H9 (cell line): ENCODE results near the gene PHF12. TPM values are rescaled to one million over a fixed set of nuclear protein-coding genes. Genes with fewer than 3 reads are reported as not detected.
A peak's percentile ranks its signal among the peaks of the same experiment; 100 is the strongest.
"Not testable (repeated sequence)": the region's sequence is repeated elsewhere in the genome, so short reads cannot be mapped to it uniquely, and the experiment has no call there.

Source experiments
- DNase-seq: peaks from one replicate; pipeline ENCODE4 v3.0.0-alpha.2; 2017
- H2AFZ ChIP-seq: one replicate; pipeline ENCODE4 v1.6.1; 2013; ENCODE audit warnings: mild to moderate bottlenecking, low read length, control low read depth, moderate library complexity
- H2AK5ac ChIP-seq: 2 replicates; pipeline ENCODE4 v1.6.1; 2013; ENCODE audit warnings: low read length, control low read depth, mixed read lengths; ENCODE audit not compliant: insufficient read length
- H2BK120ac ChIP-seq: one replicate; pipeline ENCODE4 v1.6.1; 2013; ENCODE audit warnings: low read depth, mild to moderate bottlenecking, low read length, control low read depth, inconsistent platforms; ENCODE audit not compliant: poor library complexity, severe bottlenecking
- H2BK12ac ChIP-seq: 2 replicates; pipeline ENCODE4 v1.6.1; 2013; ENCODE audit warnings: low read length, control low read depth, mixed read lengths, low read depth; ENCODE audit not compliant: insufficient read length
- H2BK15ac ChIP-seq: 2 replicates; pipeline ENCODE4 v1.6.1; 2013; ENCODE audit warnings: low read depth, low read length, control low read depth
- H2BK20ac ChIP-seq: one replicate; pipeline ENCODE4 v1.6.1; 2013; ENCODE audit warnings: low read depth, mild to moderate bottlenecking, low read length, control low read depth, inconsistent platforms; ENCODE audit not compliant: poor library complexity, severe bottlenecking
- H2BK5ac ChIP-seq: 2 replicates; pipeline ENCODE4 v1.6.1; 2013; ENCODE audit warnings: low read length, control low read depth, mixed read lengths; ENCODE audit not compliant: insufficient read length
- H3K14ac ChIP-seq: 2 replicates; pipeline ENCODE4 v1.6.1; 2013; ENCODE audit warnings: low read length, control low read depth; ENCODE audit not compliant: insufficient read depth
- H3K18ac ChIP-seq: 2 replicates; pipeline ENCODE4 v1.6.1; 2013; ENCODE audit warnings: low read depth, mild to moderate bottlenecking, mixed read lengths, low read length, control low read depth; ENCODE audit not compliant: insufficient read length
- H3K23ac ChIP-seq: 2 replicates; pipeline ENCODE4 v1.6.1; 2013; ENCODE audit warnings: low read length, control low read depth, mixed read lengths, low read depth; ENCODE audit not compliant: insufficient read length
- H3K23me2 ChIP-seq: 2 replicates; pipeline ENCODE4 v1.6.1; 2013; ENCODE audit warnings: low read depth, mild to moderate bottlenecking, mixed read lengths, low read length, control low read depth; ENCODE audit not compliant: insufficient read length, poor library complexity, severe bottlenecking
- H3K27ac ChIP-seq: 2 replicates; pipeline ENCODE4 v1.5.1; 2013; ENCODE audit warnings: low read length, control low read depth, mixed read lengths, low read depth; ENCODE audit not compliant: insufficient read length
- H3K27me3 ChIP-seq: 2 replicates; pipeline ENCODE4 v1.6.1; 2013; ENCODE audit warnings: low read length, control low read depth, inconsistent platforms; ENCODE audit not compliant: insufficient read depth
- H3K4ac ChIP-seq: 2 replicates; pipeline ENCODE4 v1.6.1; 2013; ENCODE audit warnings: low read depth, mild to moderate bottlenecking, control low read depth, inconsistent platforms, low read length, moderate library complexity
- H3K4me1 ChIP-seq: 2 replicates; pipeline ENCODE4 v1.6.1; 2013; ENCODE audit warnings: low read length, control low read depth, inconsistent platforms; ENCODE audit not compliant: insufficient read depth
- H3K4me2 ChIP-seq: 2 replicates; pipeline ENCODE4 v1.6.1; 2013; ENCODE audit warnings: low read length, control low read depth, mixed read lengths; ENCODE audit not compliant: insufficient read length, insufficient read depth
- H3K56ac ChIP-seq: 2 replicates; pipeline ENCODE4 v1.6.1; 2013; ENCODE audit warnings: low read depth, mild to moderate bottlenecking, mixed read lengths, low read length, control low read depth; ENCODE audit not compliant: insufficient read length
- H3K79me1 ChIP-seq: 2 replicates; pipeline ENCODE4 v1.6.1; 2013; ENCODE audit warnings: low read depth, mild to moderate bottlenecking, moderate library complexity, low read length, control low read depth, inconsistent platforms; ENCODE audit not compliant: insufficient read depth, poor library complexity, severe bottlenecking
- H3K79me2 ChIP-seq: 2 replicates; pipeline ENCODE4 v1.6.1; 2013; ENCODE audit warnings: low read length, control low read depth, inconsistent platforms; ENCODE audit not compliant: insufficient read depth
- H3K9ac ChIP-seq: 2 replicates; pipeline ENCODE4 v1.6.1; 2013; ENCODE audit warnings: low read length, control low read depth, mixed read lengths; ENCODE audit not compliant: insufficient read length; ENCODE audit errors: extremely low read depth
- H3K9me3 ChIP-seq: one replicate; pipeline ENCODE4 v1.6.1; 2013; ENCODE audit warnings: low read depth, low read length, inconsistent platforms; ENCODE audit not compliant: control insufficient read depth
- H3T11ph ChIP-seq: one replicate; pipeline ENCODE4 v1.6.1; 2013; ENCODE audit warnings: mild to moderate bottlenecking, low read length, control low read depth, inconsistent platforms
- H4K20me1 ChIP-seq: one replicate; pipeline ENCODE4 v1.6.1; 2013; ENCODE audit not compliant: control insufficient read depth, insufficient read length, insufficient read depth
- H4K5ac ChIP-seq: 2 replicates; pipeline ENCODE4 v1.6.1; 2013; ENCODE audit warnings: low read depth, mild to moderate bottlenecking, mixed read lengths, low read length, control low read depth; ENCODE audit not compliant: insufficient read length
- H4K8ac ChIP-seq: replicated peaks from 2 replicates; pipeline ENCODE4 v1.6.1; 2013; ENCODE audit warnings: low read length, control low read depth, mixed read lengths, low read depth; ENCODE audit not compliant: insufficient read length
- H4K91ac ChIP-seq: 2 replicates; pipeline ENCODE4 v1.6.1; 2013; ENCODE audit warnings: low read depth, mild to moderate bottlenecking, moderate library complexity, mixed read lengths, low read length, control low read depth; ENCODE audit not compliant: insufficient read length
- H3K27ac Mint-ChIP-seq, 3 experiments: 2 replicates in 2 of 3; 3 replicates in 1 of 3; pipeline ENCODE4 v1.8.0; 2020 to 2021; ENCODE audit warnings: mixed read lengths in 3 of 3, mild to moderate bottlenecking in 1 of 3, moderate library complexity in 1 of 3
- H3K27me3 Mint-ChIP-seq: 2 replicates; pipeline ENCODE4 v1.8.0; 2021; ENCODE audit warnings: low read depth, mild to moderate bottlenecking, moderate library complexity, mixed read lengths
- H3K36me3 Mint-ChIP-seq, 3 experiments: 2 replicates in 2 of 3; 3 replicates in 1 of 3; pipeline ENCODE4 v1.8.0; 2020 to 2021; ENCODE audit warnings: low read depth in 3 of 3, mixed read lengths in 3 of 3; ENCODE audit not compliant: insufficient read depth in 1 of 3
- H3K4me1 Mint-ChIP-seq, 2 experiments: 2 replicates each; pipeline ENCODE4 v1.8.0; 2020; ENCODE audit warnings: mixed read lengths in 2 of 2
- H3K4me3 Mint-ChIP-seq, 2 experiments: 2 replicates in 1 of 2; 3 replicates in 1 of 2; pipeline ENCODE4 v1.8.0; 2020 to 2021; ENCODE audit warnings: mild to moderate bottlenecking in 2 of 2, mixed read lengths in 2 of 2, moderate library complexity in 1 of 2
- H3K9me3 Mint-ChIP-seq, 2 experiments: 2 replicates in 1 of 2; 3 replicates in 1 of 2; pipeline ENCODE4 v1.8.0; 2020; ENCODE audit warnings: mild to moderate bottlenecking in 2 of 2, mixed read lengths in 2 of 2, moderate library complexity in 1 of 2
- WGBS: extraction: QIAGEN DNeasy Blood & Tissue Kit; methylation state at CpG from one replicate; pipeline ENCODE4 v1.1.7; 2013; ENCODE audit warnings: missing lambda C conversion rate, low lambda C conversion rate, mixed read lengths; ENCODE audit not compliant: insufficient read length; ENCODE audit errors: extremely low coverage; 5-methylcytosine and 5-hydroxymethylcytosine counted together
- total RNA-seq: library from RNA; stranded (reverse); gene quantifications from 2 replicates; pipeline ENCODE4 v1.2.1, GENCODE V29; 2021
- TF ChIP-seq, protein P1 (sequence below): fragments of 200-600 bp; sonication (generic); conservative IDR thresholded peaks from 3 replicates; pipeline ENCODE4 v1.8.0; 2021; ENCODE audit warnings: antibody characterized with exemption, mild to moderate bottlenecking

PHF12 gene
- total RNA-seq, 1 experiment from 2014 or later: 62.1 TPM

- Mint-ChIP-seq H3K4me3 (peak overlapping the region; percentile 93 to 96), H3K4me1 (peaks cover 17 to 22% of the 10 kb centered on the region in 2 experiments), H3K36me3 (peaks cover 28 to 37% (median 29%) of the 10 kb centered on the region in 3 experiments; a peak in 6 of 7 replicates), H3K9me3 (no peaks in the 10 kb centered on the region), H3K27ac (peak overlapping the region in 1 of 3 experiments; percentile 2; a peak in 1 of 7 replicates), H3K27me3 (no peaks in the 10 kb centered on the region; the same call in 1 of the 2 replicates)
- Histone ChIP-seq H3K9me3 (no peaks in the 10 kb centered on the region), H3K27ac (no peak overlapping the region), H3K23me2 (peaks cover 6% of the 10 kb centered on the region), H2BK120ac (no peak overlapping the region), H2AFZ (no peak overlapping the region), H3K14ac (no peak overlapping the region), H3K79me1 (peaks cover 4% of the 10 kb centered on the region), H3K23ac (no peak overlapping the region), H3K56ac (no peak overlapping the region), H4K91ac (no peak overlapping the region), H2BK20ac (no peak overlapping the region), H4K8ac (no peak overlapping the region), H2BK15ac (no peak overlapping the region), H3K4ac (no peak overlapping the region), H3K18ac (no peak overlapping the region), H4K5ac (no peak overlapping the region), H3K4me2 (peak overlapping the region; percentile 63), H2BK5ac (no peak overlapping the region), H3T11ph (no peak overlapping the region), H3K27me3 (0 out of 2 replicates have a peak, but pooled peaks cover 3% of the 10 kb centered on the region), H2AK5ac (no peak overlapping the region), H3K4me1 (peaks cover 9% of the 10 kb centered on the region), H3K79me2 (peaks cover 4% of the 10 kb centered on the region; the same call in 1 of the 2 replicates), H2BK12ac (no peak overlapping the region), H3K9ac (peak overlapping the region; percentile 60), H4K20me1 (peaks cover 4% of the 10 kb centered on the region)
- no peak for DNase-seq
- WGBS: no CpG with 5 or more reads among the region's 3 CpGs
- TF ChIP-seq, protein P1, sequence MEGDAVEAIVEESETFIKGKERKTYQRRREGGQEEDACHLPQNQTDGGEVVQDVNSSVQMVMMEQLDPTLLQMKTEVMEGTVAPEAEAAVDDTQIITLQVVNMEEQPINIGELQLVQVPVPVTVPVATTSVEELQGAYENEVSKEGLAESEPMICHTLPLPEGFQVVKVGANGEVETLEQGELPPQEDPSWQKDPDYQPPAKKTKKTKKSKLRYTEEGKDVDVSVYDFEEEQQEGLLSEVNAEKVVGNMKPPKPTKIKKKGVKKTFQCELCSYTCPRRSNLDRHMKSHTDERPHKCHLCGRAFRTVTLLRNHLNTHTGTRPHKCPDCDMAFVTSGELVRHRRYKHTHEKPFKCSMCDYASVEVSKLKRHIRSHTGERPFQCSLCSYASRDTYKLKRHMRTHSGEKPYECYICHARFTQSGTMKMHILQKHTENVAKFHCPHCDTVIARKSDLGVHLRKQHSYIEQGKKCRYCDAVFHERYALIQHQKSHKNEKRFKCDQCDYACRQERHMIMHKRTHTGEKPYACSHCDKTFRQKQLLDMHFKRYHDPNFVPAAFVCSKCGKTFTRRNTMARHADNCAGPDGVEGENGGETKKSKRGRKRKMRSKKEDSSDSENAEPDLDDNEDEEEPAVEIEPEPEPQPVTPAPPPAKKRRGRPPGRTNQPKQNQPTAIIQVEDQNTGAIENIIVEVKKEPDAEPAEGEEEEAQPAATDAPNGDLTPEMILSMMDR: no peak
Observed at GRCh38 chr17:28895794-28896447, 55.4 kb downstream of the PHF12 start.

DNA sequence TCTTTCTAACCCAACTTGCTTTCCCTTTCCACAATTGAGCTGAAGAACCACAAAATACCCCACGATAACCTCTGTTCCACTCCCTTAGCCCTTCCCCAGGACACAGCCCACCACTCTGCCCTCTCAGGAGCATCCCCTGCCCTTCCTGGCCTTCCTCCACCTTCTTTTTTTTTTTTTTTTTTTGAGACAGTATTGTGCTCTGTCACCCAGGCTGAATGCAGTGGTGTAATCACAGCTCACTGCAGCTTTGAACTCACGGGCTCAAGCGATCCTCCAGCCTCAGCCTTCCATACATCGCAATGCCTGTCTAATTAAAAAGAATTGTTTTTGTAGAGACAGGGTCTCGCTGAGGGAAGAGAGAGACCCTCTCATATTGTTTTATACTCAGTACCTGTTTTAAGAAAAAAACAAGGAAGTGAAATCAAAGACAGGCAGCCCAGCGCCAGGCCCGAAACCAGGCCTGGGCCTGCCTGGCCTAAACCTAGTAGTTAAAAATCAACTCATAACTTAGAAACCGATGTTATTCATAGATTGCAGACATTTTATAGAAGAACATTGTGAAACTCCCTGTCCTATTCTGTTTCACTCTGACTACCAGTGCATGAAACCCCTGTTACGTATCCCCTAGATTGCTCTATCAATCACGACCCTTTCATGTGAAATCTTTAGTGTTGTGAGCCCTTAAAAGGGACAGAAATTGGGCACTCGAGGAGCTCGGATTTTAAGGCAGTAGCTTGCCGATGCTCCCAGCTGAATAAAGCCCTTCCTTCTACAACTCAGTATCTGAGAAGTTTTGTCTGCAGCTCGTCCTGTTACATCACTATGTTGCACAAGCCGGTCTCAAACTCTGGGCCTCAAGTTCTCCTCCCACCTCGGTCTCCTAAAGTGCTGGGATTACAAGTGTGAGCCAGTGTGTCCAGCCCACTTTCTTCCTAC lies 57.8 kb downstream of the PHF12 start:
- not testable (repeated sequence) for H3K4me1 ChIP-seq, H4K91ac ChIP-seq, H2BK12ac ChIP-seq, H3K56ac ChIP-seq, H2AK5ac ChIP-seq, H3K4ac ChIP-seq, H4K8ac ChIP-seq, H2BK15ac ChIP-seq, H3K9ac ChIP-seq, H3K9me3 ChIP-seq, H3K27me3 ChIP-seq, H4K5ac ChIP-seq, H3K27ac ChIP-seq, H3K14ac ChIP-seq, H3K4me2 ChIP-seq, H3K79me2 ChIP-seq, H2BK5ac ChIP-seq, H2AFZ ChIP-seq, H3K9me3 Mint-ChIP-seq, H3K79me1 ChIP-seq, H3T11ph ChIP-seq, DNase-seq, H4K20me1 ChIP-seq, H3K18ac ChIP-seq, H3K23me2 ChIP-seq, H3K27me3 Mint-ChIP-seq, H3K23ac ChIP-seq, H2BK120ac ChIP-seq, H2BK20ac ChIP-seq
- H3K36me3 Mint-ChIP-seq: peaks cover 11 to 26% (median 17%) of the 10 kb centered on the region in 3 experiments
- H3K4me3 Mint-ChIP-seq: peak overlapping the region in 1 of 2 experiments; percentile 29; a peak in 1 of 5 replicates
- peaks cover 17 to 22% of the 10 kb centered on the region in 2 experiments for H3K4me1 Mint-ChIP-seq
- 100% methylated on average over 1 of the region's 16 CpGs for WGBS
- H3K27ac Mint-ChIP-seq: peak overlapping the region in 1 of 3 experiments; percentile 64; a peak in 2 of 7 replicates
